ENCODE results near the gene DHFR. TPM values are rescaled to one million over a fixed set of nuclear protein-coding genes. Genes with fewer than 3 reads are reported as not detected.
"Not testable (repeated sequence)": the region's sequence is repeated elsewhere in the genome, so short reads cannot be mapped to it uniquely, and the experiment has no call there.

Gene DHFR
- polyA plus RNA-seq, 2 of the 4 experiments (the other 2 are of a cell fraction): 61.3 to 91.1 TPM

DNA sequence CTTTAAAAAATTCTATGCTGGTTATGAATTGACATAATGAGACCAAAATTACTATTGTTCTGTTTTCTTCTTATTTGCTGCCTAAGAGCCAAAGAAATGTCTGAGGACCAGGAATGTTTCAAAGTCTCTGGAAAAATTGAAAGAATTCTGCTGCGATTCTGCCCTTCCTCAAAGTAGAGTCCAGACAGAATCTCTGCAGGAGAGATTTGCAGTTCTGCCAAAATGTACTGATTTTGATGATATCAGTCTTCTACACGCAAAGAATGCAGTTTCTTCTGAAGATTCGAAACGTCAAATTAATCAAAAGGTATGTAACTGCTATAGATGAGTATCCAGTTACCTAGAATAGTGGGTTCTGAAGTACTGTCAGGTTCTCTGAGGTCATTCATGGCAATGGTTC lies 10.3 kb upstream of the DHFR start:
- 93% methylated on average over 4 of the region's 4 CpGs for WGBS (ENCODE audit: missing lambda C conversion rate)
- Histone ChIP-seq H3K27ac (no peak overlapping the region), H3K4me1 (no peaks in the 10 kb centered on the region), H3K4me2 (no peak overlapping the region), H3K4me3 (no peak overlapping the region), H3K9me3 (no peaks in the 10 kb centered on the region)
- ATAC-seq: no peak
- no peak for DNase-seq (ENCODE audit: low read depth in 1 of 2, low spot score in 1 of 2)
- TF ChIP-seq, protein P1, sequence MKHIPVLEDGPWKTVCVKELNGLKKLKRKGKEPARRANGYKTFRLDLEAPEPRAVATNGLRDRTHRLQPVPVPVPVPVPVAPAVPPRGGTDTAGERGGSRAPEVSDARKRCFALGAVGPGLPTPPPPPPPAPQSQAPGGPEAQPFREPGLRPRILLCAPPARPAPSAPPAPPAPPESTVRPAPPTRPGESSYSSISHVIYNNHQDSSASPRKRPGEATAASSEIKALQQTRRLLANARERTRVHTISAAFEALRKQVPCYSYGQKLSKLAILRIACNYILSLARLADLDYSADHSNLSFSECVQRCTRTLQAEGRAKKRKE (CRISPR knock-in tag; IDR thresholded peaks at IDR 0.05; ENCODE audit: low read depth): no peak
- no peak for TF ChIP-seq HDAC2 (IDR thresholded peaks at IDR 0.05)
- no peak for TF ChIP-seq CBX8 (IDR thresholded peaks at IDR 0.05)
- no peak for TF ChIP-seq FOSL2 (IDR thresholded peaks at IDR 0.05)
- no peak for TF ChIP-seq FOSL2 (CRISPR knock-in tag; IDR thresholded peaks at IDR 0.05)
- no peak for TF ChIP-seq FOSB (CRISPR knock-in tag; IDR thresholded peaks at IDR 0.05)
- no peak for TF ChIP-seq EP300 (IDR thresholded peaks at IDR 0.05)
- no peak for TF ChIP-seq POLR2A (IDR thresholded peaks at IDR 0.05; ENCODE audit: low read length)
- TF ChIP-seq FOXS1 (CRISPR knock-in tag; IDR thresholded peaks at IDR 0.05): no peak
- TF ChIP-seq POLR2AphosphoS2 (conservative IDR thresholded peaks at IDR 0.05; ENCODE audit: low read length): no peak
- no peak for TF ChIP-seq RCOR1 (IDR thresholded peaks at IDR 0.05; ENCODE audit: low read depth, low read length)
- no peak for TF ChIP-seq RNF2 (IDR thresholded peaks at IDR 0.05; ENCODE audit: borderline replicate concordance, low read depth)
- TF ChIP-seq, protein P2, sequence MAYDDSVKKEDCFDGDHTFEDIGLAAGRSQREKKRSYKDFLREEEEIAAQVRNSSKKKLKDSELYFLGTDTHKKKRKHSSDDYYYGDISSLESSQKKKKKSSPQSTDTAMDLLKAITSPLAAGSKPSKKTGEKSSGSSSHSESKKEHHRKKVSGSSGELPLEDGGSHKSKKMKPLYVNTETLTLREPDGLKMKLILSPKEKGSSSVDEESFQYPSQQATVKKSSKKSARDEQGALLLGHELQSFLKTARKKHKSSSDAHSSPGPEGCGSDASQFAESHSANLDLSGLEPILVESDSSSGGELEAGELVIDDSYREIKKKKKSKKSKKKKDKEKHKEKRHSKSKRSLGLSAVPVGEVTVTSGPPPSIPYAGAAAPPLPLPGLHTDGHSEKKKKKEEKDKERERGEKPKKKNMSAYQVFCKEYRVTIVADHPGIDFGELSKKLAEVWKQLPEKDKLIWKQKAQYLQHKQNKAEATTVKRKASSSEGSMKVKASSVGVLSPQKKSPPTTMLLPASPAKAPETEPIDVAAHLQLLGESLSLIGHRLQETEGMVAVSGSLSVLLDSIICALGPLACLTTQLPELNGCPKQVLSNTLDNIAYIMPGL (CRISPR knock-in tag; IDR thresholded peaks at IDR 0.05; ENCODE audit: borderline replicate concordance): no peak
- TF ChIP-seq, protein P3, sequence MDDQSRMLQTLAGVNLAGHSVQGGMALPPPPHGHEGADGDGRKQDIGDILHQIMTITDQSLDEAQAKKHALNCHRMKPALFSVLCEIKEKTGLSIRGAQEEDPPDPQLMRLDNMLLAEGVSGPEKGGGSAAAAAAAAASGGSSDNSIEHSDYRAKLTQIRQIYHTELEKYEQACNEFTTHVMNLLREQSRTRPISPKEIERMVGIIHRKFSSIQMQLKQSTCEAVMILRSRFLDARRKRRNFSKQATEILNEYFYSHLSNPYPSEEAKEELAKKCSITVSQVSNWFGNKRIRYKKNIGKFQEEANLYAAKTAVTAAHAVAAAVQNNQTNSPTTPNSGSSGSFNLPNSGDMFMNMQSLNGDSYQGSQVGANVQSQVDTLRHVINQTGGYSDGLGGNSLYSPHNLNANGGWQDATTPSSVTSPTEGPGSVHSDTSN (IDR thresholded peaks at IDR 0.05): no peak
- no peak for TF ChIP-seq NFE2L2 (conservative IDR thresholded peaks at IDR 0.05; ENCODE audit: low read length)
- no peak for TF ChIP-seq SREBF2 (IDR thresholded peaks at IDR 0.05)
- no peak for TF ChIP-seq SMC3 (IDR thresholded peaks at IDR 0.05)
- ChIA-PET CTCF (interaction anchor here (1.3 kb wide), 1 partner anchor 177 kb away, joined by 4 read pairs; the partner anchor contains the start of gene FAM151B), POLR2A (interaction anchor here (1.4 kb wide), 1 partner anchor 10 kb away, joined by 8 read pairs; the partner anchor contains the start of genes DHFR and MSH3)
- no peak for FAIRE-seq

DNA sequence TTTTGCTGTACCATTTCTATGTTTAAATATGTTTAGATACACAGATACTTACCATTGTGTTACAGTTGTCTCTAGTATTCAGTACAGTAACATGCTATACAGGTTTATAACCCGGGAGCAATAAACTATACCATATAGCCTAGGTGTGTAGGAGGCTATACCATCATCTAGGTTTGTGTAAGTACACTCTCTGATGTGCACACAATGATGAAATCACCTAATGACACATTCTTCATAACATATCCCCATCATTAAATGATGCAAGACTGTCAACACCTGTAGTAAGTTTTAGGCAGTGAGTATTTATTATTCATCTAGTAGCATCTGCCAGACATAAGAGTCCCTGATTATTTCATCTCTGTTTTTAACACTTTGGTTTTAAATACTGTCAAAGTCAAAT lies 7.3 kb upstream of the DHFR start:
- TF ChIP-seq KDM5A (IDR thresholded peaks at IDR 0.05) (no peak), EHF (CRISPR knock-in tag; IDR thresholded peaks at IDR 0.05) (no peak), RNF2 (IDR thresholded peaks at IDR 0.05; ENCODE audit: borderline replicate concordance, low read depth) (no peak), TP53 (CRISPR knock-in tag; IDR thresholded peaks at IDR 0.05) (no peak), CBX2 (IDR thresholded peaks at IDR 0.05; ENCODE audit: borderline replicate concordance, low read depth) (no peak)
- TF ChIP-seq, protein P4, sequence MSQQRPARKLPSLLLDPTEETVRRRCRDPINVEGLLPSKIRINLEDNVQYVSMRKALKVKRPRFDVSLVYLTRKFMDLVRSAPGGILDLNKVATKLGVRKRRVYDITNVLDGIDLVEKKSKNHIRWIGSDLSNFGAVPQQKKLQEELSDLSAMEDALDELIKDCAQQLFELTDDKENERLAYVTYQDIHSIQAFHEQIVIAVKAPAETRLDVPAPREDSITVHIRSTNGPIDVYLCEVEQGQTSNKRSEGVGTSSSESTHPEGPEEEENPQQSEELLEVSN (IDR thresholded peaks at IDR 0.05; ENCODE audit: borderline replicate concordance, low read depth): no peak
- TF ChIP-seq, protein P5, sequence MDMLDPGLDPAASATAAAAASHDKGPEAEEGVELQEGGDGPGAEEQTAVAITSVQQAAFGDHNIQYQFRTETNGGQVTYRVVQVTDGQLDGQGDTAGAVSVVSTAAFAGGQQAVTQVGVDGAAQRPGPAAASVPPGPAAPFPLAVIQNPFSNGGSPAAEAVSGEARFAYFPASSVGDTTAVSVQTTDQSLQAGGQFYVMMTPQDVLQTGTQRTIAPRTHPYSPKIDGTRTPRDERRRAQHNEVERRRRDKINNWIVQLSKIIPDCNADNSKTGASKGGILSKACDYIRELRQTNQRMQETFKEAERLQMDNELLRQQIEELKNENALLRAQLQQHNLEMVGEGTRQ (IDR thresholded peaks at IDR 0.05): no peak
- TF ChIP-seq, protein P3 (IDR thresholded peaks at IDR 0.05): no peak
- H3K4me2 ChIP-seq: no peak overlapping the region
- DNase-seq (ENCODE audit: low read depth in 1 of 2, low spot score in 1 of 2) (no peak), ATAC-seq (no peak), FAIRE-seq (no peak)
- no peak overlapping the region for H3K27ac ChIP-seq
- no peaks in the 10 kb centered on the region for H3K4me1 ChIP-seq
- H3K9me3 ChIP-seq: no peaks in the 10 kb centered on the region
- ChIA-PET POLR2A (no interaction called here), CTCF (no interaction called here)
- 57% methylated on average over 1 of the region's 1 CpG for WGBS (ENCODE audit: missing lambda C conversion rate)
- H3K4me3 ChIP-seq: no peak overlapping the region

DNA sequence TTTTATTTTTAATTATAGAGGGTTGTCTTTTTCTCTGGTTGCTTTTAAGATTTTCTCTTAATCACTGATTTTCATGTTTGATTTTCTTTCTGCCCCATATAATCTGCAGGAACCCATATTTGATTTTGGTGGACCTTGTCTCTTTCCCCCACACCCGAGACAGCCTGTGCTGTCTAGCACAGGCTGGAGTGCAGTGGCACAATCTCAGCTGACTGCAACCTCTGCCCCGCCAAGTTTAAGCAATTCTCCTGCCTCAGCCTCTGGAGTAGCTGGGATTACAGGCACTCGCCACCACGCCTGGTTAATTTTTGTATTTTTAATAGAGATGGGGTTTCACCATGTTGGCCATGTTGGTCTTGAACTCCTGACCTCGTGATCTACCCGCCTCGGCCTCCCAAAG lies 5.9 kb upstream of the DHFR start:
- H3K9me3 ChIP-seq; POLR2A ChIA-PET; H3K27ac ChIP-seq; H3K4me2 ChIP-seq; H3K4me3 ChIP-seq; DNase-seq (ENCODE audit: low read depth in 1 of 2, low spot score in 1 of 2); FAIRE-seq; ATAC-seq; H3K4me1 ChIP-seq: not testable (repeated sequence)
- CTCF ChIA-PET: interaction anchor here (1.0 to 1.4 kb wide), 2 partner anchors 10 to 11 kb away, joined by 3 to 8 read pairs; no protein-coding TSS in a partner anchor
- WGBS (ENCODE audit: missing lambda C conversion rate): 94% methylated on average over 7 of the region's 7 CpGs

Measured in A549 (cell line).